Nephron (organoid): Measurements from ENCODE around the gene FNIP1.

ENCODE experiments used
- H3K27ac Mint-ChIP-seq, 3 experiments: 2 replicates each; pipeline ENCODE4 v1.8.0; 2020; ENCODE audit warnings: mixed read lengths in 3 of 3, mild to moderate bottlenecking in 2 of 3, moderate library complexity in 1 of 3
- H3K27me3 Mint-ChIP-seq: 2 replicates; pipeline ENCODE4 v1.8.0; 2021; ENCODE audit warnings: low read depth, mild to moderate bottlenecking, moderate library complexity, mixed read lengths
- H3K36me3 Mint-ChIP-seq: 2 replicates; pipeline ENCODE4 v1.8.0; 2020; ENCODE audit warnings: low read depth, mixed read lengths
- H3K4me1 Mint-ChIP-seq: 2 replicates; pipeline ENCODE4 v1.8.0; 2020; ENCODE audit warnings: mixed read lengths
- H3K4me3 Mint-ChIP-seq, 3 experiments: 2 replicates each; pipeline ENCODE4 v1.8.0; 2020; ENCODE audit warnings: mild to moderate bottlenecking in 3 of 3, mixed read lengths in 3 of 3, moderate library complexity in 2 of 3
- H3K9me3 Mint-ChIP-seq: 2 replicates; pipeline ENCODE4 v1.8.0; 2020; ENCODE audit warnings: mixed read lengths
- CTCF ChIP-seq, 3 experiments: fragments of 200-600 bp; sonication (generic); IDR thresholded peaks; one replicate each; pipeline ENCODE4 v1.5.0; 2021; ENCODE audit warnings: antibody characterized with exemption in 3 of 3; ENCODE audit not compliant: unreplicated experiment in 3 of 3

The FNIP1 gene

GRCh38 chr5:131824631-131825030, 27.8 kb upstream of the FNIP1 start:
- Mint-ChIP-seq H3K4me3 (no peak overlapping the region), H3K27me3 (peaks cover 4% of the 10 kb centered on the region), H3K4me1 (no peaks in the 10 kb centered on the region), H3K9me3 (peaks cover 7% of the 10 kb centered on the region), H3K36me3 (no peaks in the 10 kb centered on the region), H3K27ac (no peak overlapping the region)
- TF ChIP-seq CTCF (IDR thresholded peaks at IDR 0.05; ENCODE audit: unreplicated experiment in 3 of 3): no peak

GRCh38 chr5:131821221-131821620, 24.4 kb upstream of the FNIP1 start:
- no peak for TF ChIP-seq CTCF (IDR thresholded peaks at IDR 0.05; ENCODE audit: unreplicated experiment in 3 of 3)
- H3K4me3 Mint-ChIP-seq: no peak overlapping the region
- H3K36me3 Mint-ChIP-seq: no peaks in the 10 kb centered on the region
- no peaks in the 10 kb centered on the region for H3K4me1 Mint-ChIP-seq
- H3K9me3 Mint-ChIP-seq: peaks cover 4% of the 10 kb centered on the region
- no peak overlapping the region for H3K27ac Mint-ChIP-seq
- H3K27me3 Mint-ChIP-seq: no peaks in the 10 kb centered on the region

- Mint-ChIP-seq H3K9me3 (no peaks in the 10 kb centered on the region), H3K4me1 (no peaks in the 10 kb centered on the region)
These were observed 21.3 kb upstream of the FNIP1 start for GRCh38 chr5:131818001-131818724.

GRCh38 chr5:131814990-131815389, 18.2 kb upstream of the FNIP1 start:
- TF ChIP-seq CTCF (IDR thresholded peaks at IDR 0.05; ENCODE audit: unreplicated experiment in 3 of 3): no peak

More at GRCh38 chr5:131818001-131818724, 21.3 kb upstream of the FNIP1 start:
- TF ChIP-seq CTCF (IDR thresholded peaks at IDR 0.05; ENCODE audit: unreplicated experiment in 3 of 3): no peak
- no peak overlapping the region for H3K4me3 Mint-ChIP-seq
- no peaks in the 10 kb centered on the region for H3K36me3 Mint-ChIP-seq
- H3K27me3 Mint-ChIP-seq: no peaks in the 10 kb centered on the region
- H3K27ac Mint-ChIP-seq: no peak overlapping the region

GRCh38 chr5:131812371-131813160, 15.7 kb upstream of the FNIP1 start:
- Mint-ChIP-seq H3K9me3 (no peaks in the 10 kb centered on the region), H3K27me3 (peaks cover 2% of the 10 kb centered on the region), H3K36me3 (no peaks in the 10 kb centered on the region), H3K27ac (no peak overlapping the region), H3K4me1 (peaks cover 10% of the 10 kb centered on the region), H3K4me3 (no peak overlapping the region)
- no peak for TF ChIP-seq CTCF (IDR thresholded peaks at IDR 0.05; ENCODE audit: unreplicated experiment in 3 of 3)

More at GRCh38 chr5:131814990-131815389, 18.2 kb upstream of the FNIP1 start:
- Mint-ChIP-seq H3K27me3 (no peaks in the 10 kb centered on the region), H3K36me3 (no peaks in the 10 kb centered on the region), H3K4me1 (peaks cover 10% of the 10 kb centered on the region), H3K4me3 (no peak overlapping the region), H3K9me3 (no peaks in the 10 kb centered on the region), H3K27ac (no peak overlapping the region)
